GM21576 (cell line): Measurements from ENCODE around the gene OSBPL6.
"Not testable (repeated sequence)": the region's sequence is repeated elsewhere in the genome, so short reads cannot be mapped to it uniquely, and the experiment has no call there.

ENCODE experiments used
- ATAC-seq: cut with Tn5 transposase; IDR thresholded peaks from one replicate; pipeline ENCODE4 v1.9.1; 2021; ENCODE audit warnings: mild to moderate bottlenecking, moderate library complexity; ENCODE audit not compliant: unreplicated experiment

The OSBPL6 gene

DNA sequence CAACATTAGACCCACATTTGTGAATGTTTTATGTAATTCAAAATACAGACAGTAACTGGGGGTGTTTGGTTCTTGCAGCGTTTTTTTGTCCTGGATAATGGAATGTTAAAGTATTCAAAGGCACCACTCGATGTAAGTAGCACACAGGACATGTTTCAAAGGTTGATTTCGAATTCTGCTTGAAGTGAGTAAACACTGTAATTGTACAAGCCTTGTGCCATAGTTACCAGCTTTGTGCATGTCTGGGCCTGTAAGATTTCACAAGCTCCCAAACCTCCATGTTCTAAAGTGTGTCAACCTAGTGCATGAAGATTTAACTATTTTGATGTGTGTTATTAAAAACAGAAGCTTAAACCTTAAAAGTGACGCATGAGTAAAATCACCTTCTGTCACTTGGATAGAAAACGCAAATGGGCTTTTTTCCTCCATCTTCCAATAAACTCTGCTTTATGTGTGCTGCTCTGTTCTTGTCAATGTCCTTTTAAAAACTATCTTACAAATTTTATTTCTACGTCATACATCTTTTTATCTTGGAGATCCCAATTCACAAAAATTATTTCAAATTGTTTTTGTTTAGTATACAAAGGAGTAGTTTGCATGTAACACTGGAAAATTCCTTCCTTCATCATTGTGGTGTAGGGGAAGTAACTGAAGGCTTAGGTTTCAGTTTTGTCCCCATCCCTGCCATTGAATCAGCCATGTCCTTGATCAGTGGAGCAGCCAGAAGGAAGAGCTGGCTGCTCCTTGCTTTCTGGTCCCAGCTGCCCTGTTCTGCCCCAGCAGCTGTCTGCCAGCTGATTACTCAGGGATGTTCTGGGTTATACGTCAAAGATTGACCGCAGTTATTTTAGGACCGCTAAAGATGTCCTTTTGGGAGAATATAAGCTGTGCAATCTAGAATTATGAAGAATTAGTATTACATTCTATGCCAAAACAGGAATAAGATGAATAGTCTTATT, 137.4 kb downstream of the OSBPL6 start:
- ATAC-seq: no peak

GRCh38 chr2:178333851-178334250, 139.5 kb downstream of the OSBPL6 start:
- no peak for ATAC-seq

- ATAC-seq: no peak
Measured at GRCh38 chr2:178335230-178335629, 140.9 kb downstream of the OSBPL6 start.

DNA sequence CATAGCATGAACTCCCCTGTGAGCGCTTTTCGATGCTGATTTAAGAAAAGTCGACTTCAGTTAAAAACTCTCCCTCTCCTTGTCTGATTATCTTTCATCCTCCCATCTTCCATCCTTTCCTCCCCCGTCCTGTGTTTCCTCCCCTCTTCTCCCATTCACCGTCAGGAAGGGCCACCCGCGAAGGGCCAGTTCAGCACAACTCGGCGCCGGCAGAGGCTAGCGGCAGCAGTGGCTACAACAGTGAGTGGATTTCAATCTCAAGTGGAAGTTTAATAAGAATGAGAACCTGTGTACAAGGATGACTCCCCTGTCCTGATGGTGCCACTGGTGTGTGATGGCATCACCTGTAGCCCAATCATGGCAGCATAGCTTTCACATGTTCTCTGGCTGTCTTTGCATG, 149.8 kb downstream of the OSBPL6 start:
- no peak for ATAC-seq

DNA sequence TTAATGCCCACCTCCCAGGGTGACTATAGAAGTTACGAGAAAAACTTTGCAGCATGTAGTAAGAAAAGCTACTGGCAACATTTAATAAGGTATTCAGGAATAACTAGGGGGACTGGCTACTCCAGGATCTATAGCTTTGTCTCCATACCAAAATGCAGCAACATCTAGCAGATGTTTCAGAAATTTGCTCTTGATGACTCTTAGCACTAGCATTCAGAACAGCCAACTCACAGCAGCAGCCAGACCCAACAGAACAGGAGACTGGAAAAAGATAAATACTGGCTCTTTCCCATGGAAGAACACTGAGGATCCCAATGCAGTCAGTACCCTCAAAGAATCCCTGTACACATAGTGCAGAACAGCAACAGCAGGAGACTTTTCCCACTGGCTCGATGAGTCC, 151.6 kb downstream of the OSBPL6 start:
- no peak for ATAC-seq

- ATAC-seq: no peak
Measured at GRCh38 chr2:178350051-178350450, 155.7 kb downstream of the OSBPL6 start.

- ATAC-seq: not testable (repeated sequence)
Measured at GRCh38 chr2:178357704-178358103, 163.4 kb downstream of the OSBPL6 start.

GRCh38 chr2:178359192-178359912, 165.0 kb downstream of the OSBPL6 start:
- ATAC-seq: no peak

DNA sequence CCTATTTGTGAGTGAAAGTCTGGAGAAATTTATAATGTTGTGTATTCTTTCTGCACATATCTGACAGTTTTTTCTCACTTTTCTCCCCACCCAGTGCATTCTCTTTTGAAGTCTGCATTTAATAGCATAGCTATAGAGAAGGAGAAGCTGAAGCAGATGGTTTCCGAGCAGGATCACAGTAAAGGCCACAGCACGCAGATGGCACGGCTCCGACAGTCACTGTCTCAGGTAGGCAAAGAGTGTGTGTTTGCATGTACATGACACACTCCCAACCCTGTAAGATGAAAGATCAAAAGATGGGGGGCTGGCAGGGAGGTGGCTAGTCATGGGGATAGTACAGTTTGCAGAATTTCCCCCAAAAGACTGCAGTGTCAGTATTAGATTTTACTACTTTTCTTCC, 167.3 kb downstream of the OSBPL6 start:
- no peak for ATAC-seq

- no peak for ATAC-seq
Measured at GRCh38 chr2:178363252-178363651, 168.9 kb downstream of the OSBPL6 start.

DNA sequence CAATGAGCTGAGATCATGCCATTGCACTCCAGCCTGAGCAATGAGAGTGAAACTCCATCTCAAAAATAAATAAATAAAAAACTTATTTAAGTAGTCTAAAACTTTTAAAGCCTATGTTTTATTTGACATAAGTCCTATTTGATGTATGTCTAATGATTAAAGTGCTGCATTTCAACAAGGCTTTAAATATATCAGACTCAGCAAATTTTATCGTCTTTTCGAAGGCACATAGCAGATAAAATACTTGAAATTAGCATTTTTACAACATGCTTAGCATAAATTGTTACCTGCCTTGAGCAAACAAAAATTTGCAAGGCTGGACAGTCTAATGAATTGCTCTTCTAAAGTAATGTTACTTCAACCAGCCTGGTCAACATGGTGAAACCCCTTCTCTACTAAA, 170.8 kb downstream of the OSBPL6 start:
- no peak for ATAC-seq

- no peak for ATAC-seq
Measured at GRCh38 chr2:178366412-178366811, 172.1 kb downstream of the OSBPL6 start.

DNA sequence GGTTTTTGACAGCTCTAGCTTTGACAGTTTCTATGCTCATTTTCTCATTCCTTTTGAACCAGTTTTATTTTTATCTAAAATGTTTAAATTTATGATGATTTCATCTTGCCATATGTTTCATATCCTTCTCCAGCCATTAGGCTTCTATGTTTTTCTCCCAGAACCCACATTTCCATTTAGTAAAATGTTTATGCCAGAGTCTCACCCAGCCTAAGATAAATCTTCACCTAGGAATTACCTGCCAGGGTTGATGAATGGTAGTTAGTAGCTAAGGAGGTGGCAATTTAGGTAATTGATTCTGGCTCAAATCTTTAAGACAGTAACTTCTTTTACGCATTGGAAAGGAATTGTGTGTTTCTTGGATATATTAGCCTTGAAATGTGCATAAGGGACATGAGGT, 173.0 kb downstream of the OSBPL6 start:
- no peak for ATAC-seq

DNA sequence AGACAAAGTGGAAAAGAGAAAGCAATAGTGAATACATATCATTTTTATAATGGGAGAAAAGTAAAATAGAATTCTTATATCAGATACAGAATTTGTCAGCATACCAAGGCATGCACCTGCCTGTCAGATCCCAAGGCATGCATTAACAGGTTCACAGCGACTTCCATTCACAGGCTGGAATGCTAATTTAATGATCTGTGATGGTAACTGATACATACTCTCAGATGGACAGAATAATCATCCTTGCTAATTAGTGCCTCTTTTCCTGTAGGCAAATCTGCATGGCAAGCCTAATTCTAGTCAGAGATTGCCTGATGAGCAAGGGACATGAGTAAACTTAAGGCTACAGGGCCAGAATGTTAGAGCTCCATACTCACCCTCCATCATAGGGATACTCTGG, 180.6 kb downstream of the OSBPL6 start:
- ATAC-seq: no peak

DNA sequence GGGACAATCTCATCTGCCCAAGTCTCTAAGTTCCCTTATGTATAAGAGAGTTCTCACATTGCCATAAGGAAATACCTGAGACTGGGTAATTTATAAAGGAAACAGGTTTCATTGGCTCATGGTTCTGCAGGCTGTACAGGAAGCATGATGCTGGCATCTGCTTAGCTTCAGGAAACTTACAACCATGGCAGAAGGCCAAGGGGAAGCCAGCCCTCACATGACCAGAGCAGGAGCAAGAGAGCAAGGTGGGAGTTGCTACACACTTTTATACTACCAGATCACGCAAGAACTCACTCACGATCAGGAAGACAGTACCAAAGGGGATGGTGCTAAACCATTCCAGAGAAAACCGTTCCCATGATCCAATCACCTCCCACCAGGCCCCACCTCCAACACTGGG, 182.7 kb downstream of the OSBPL6 start:
- no peak for ATAC-seq

- no peak for ATAC-seq
Measured at GRCh38 chr2:178379162-178380004, 185.1 kb downstream of the OSBPL6 start.

DNA sequence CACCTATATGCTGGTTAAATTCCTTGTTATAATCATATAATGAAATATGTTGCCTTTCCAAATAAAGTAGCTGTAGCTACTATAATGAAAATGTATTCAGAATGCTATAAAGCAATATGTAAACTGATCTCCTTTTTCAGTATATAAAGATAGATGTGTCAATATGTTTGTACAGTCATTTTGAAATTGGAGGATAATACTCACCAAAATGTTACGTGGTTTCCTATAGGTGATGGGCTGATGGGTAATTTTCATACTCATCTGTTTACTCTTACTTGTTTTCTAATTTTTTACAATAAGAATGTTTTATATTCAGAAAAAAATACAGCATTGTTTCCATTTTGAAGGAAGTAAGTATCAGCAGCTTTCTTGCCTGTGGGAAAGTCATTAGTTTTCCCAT, 186.5 kb downstream of the OSBPL6 start:
- no peak for ATAC-seq

DNA sequence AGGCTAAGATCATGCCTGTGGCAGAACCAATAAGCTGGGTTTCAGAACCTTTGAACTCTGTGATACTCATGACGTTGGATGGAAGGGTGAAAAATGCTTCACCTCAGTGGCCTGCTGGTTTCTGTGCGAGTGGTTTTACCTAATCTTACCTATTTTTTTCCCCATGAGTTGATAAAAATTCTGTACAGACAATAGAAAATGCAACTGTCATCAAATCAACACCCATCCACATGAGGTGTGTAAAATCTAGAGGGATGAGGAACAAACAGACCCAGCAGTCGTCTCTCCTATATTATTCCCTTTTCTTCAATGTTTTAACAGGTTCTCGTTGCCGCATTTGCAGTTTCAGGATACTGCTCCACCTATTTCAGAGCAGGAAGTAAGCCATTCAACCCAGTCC, 189.4 kb downstream of the OSBPL6 start:
- no peak for ATAC-seq

- no peak for ATAC-seq
Measured at GRCh38 chr2:178385595-178386148, 191.4 kb downstream of the OSBPL6 start.

- ATAC-seq: no peak
Measured at GRCh38 chr2:178386986-178387597, 192.8 kb downstream of the OSBPL6 start.
